Measurements from ENCODE around the gene PAQR5. TPM values are rescaled to one million over a fixed set of nuclear protein-coding genes. Genes with fewer than 3 reads are reported as not detected.

PAQR5 gene
- total and polyA plus RNA-seq, 4 donors = 2.3 to 22.6 (median 10.5) TPM

DNA sequence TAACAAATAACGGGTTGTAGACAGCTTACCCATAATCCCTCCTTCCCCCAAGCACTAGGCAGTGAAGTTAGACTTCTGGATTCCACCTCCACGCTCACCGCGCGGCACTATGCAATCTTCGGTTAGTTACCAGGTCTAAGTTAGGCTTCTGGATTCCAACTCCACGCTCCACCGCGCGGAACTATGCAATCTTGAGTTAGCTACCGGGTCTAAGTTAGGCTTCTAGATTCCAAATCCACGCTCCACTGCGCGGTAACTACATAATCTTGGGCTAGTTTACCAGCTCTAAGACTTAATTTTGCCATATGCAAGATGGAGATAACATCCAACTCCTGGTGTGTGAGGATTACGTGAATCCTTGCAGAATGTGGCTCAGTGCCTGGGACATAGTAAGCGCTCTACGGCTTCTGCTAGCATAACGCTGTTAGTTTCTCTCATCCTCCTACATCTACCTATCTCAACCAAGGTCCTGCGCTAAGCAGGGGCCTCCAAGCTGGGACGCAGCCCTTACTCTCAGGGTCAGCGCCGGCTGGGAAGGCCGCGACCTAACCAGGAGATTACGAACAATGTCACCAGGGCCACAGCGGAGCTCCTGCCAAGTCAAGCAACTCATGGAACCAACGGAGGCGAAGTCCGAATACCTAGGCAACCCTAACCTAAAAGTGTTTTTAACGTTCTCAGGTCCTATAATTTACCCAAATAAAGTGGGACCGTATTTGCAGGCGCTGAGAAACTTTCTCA lies 153.4 kb downstream of the PAQR5 start:
- WGBS, 2 donors = 10 to 25% methylated on average over 32 of the region's 32 CpGs
- Histone ChIP-seq H3K9me3 (ENCODE audit: control insufficient read depth in 4 of 4, insufficient read depth in 3 of 4, low read length in 3 of 4) (no peaks in the 10 kb centered on the region), H3K9ac (ENCODE audit: insufficient read depth in 1 of 2, low read length in 2 of 2) (peak overlapping the region in 1 of 2 donors; percentile 97), H3K27ac (ENCODE audit: low read depth in 1 of 2, low read length in 1 of 2) (peak overlapping the region; percentile 77 to 95), H3K27me3 (ENCODE audit: control insufficient read depth in 3 of 3, insufficient read depth in 3 of 3, low read length in 2 of 3) (no peaks in the 10 kb centered on the region), H3K36me3 (ENCODE audit: control insufficient read depth in 4 of 4, insufficient read depth in 4 of 4, low read length in 4 of 4) (peaks cover 7 to 19% (median 15%) of the 10 kb centered on the region in 4 donors), H3K4me3 (peak overlapping the region; percentile 33), H3K4me1 (ENCODE audit: control insufficient read depth in 5 of 5, insufficient read depth in 5 of 5, low read length in 5 of 5) (peaks cover 2 to 24% (median 9%) of the 10 kb centered on the region in 5 donors)
- DNase-seq = peak in 1 of 3 donors; percentile 71
- peak; percentile 7 for ATAC-seq (ENCODE audit: insufficient read depth, low FRiP score)
- TF ChIP-seq, protein P1, sequence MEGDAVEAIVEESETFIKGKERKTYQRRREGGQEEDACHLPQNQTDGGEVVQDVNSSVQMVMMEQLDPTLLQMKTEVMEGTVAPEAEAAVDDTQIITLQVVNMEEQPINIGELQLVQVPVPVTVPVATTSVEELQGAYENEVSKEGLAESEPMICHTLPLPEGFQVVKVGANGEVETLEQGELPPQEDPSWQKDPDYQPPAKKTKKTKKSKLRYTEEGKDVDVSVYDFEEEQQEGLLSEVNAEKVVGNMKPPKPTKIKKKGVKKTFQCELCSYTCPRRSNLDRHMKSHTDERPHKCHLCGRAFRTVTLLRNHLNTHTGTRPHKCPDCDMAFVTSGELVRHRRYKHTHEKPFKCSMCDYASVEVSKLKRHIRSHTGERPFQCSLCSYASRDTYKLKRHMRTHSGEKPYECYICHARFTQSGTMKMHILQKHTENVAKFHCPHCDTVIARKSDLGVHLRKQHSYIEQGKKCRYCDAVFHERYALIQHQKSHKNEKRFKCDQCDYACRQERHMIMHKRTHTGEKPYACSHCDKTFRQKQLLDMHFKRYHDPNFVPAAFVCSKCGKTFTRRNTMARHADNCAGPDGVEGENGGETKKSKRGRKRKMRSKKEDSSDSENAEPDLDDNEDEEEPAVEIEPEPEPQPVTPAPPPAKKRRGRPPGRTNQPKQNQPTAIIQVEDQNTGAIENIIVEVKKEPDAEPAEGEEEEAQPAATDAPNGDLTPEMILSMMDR (IDR thresholded peaks at IDR 0.05; ENCODE audit: control extremely low read depth, extremely low read depth) = no peak

DNA sequence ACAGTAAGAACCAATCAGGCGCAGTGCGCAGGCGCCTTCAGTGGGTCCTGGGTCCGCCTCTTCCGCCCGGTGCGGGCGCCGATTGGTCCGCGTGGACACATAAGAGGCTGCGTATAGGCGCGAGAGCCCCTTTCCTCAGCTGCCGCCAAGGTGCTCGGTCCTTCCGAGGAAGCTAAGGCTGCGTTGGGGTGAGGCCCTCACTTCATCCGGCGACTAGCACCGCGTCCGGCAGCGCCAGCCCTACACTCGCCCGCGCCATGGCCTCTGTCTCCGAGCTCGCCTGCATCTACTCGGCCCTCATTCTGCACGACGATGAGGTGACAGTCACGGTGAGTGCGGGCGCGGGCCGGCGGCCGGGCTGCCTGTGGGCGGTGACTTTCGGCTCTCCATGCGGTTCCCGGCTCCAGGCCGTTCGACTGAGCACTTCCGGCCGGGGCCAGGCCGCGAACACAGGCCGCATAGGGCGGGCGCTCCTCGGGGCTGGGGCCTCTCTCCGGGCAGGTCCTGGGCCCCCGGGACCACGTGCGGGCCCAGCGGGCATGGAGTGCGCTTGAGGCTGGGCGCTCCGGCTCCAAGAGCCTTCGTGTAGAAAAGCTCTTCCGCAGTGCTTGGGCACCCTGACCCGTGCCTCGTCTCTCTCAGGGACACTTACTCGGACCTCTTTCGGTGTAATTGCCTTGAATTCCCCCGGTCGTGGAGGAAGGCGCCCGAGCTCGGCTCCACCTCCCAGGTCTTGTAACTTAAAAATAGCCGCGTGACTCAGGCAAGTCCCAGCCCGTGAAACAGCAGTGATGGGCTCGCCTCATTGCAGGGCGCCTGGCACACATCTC lies 154.2 kb downstream of the PAQR5 start, which contains the start of gene RPLP1:
Gene RPLP1 (plus strand): TSS at position 127 of the 830 bp plus-strand sequence. CDS start 131 bp downstream, at position 258.
- Histone ChIP-seq H3K36me3 (ENCODE audit: control insufficient read depth in 4 of 4, insufficient read depth in 4 of 4, low read length in 4 of 4) (peaks cover 7 to 26% (median 17%) of the 10 kb centered on the region in 4 donors), H3K9ac (ENCODE audit: insufficient read depth in 1 of 2, low read length in 2 of 2) (peak within 1 kb of the TSS; percentile 73 to 97), H3K4me1 (ENCODE audit: control insufficient read depth in 5 of 5, insufficient read depth in 5 of 5, low read length in 5 of 5) (peaks cover 4 to 24% (median 9%) of the 10 kb centered on the region in 5 donors), H3K27ac (ENCODE audit: low read depth in 1 of 2, low read length in 1 of 2) (peak within 1 kb of the TSS; percentile 97 to 99), H3K9me3 (ENCODE audit: control insufficient read depth in 4 of 4, insufficient read depth in 3 of 4, low read length in 3 of 4) (no peaks in the 10 kb centered on the region), H3K27me3 (ENCODE audit: control insufficient read depth in 3 of 3, insufficient read depth in 3 of 3, low read length in 2 of 3) (no peaks in the 10 kb centered on the region), H3K4me3 (peak within 1 kb of the TSS; percentile 85)
- TF ChIP-seq, protein P1 (IDR thresholded peaks at IDR 0.05; ENCODE audit: control extremely low read depth, extremely low read depth) = no peak
- 0% methylated on average over 76 to 77 of the region's 77 CpGs for WGBS, 2 donors
- DNase-seq = peak; percentile 97 to 98 (median 98)
- peak; percentile 92 for ATAC-seq (ENCODE audit: insufficient read depth, low FRiP score)

DNA sequence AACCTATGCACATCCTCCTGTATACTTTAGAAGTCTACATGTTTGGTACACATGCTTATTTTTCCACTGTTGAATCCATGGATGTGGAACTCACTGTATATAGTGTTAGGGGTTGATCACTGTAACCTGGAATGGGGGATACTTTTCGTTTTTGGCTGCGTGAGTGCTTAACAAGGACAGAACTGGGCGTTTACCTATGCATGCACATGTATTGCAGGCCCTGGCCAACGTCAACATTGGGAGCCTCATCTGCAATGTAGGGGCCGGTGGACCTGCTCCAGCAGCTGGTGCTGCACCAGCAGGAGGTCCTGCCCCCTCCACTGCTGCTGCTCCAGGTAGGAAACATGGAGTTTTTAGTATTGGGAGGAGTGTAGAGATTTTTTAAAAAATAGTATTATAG lies 156.2 kb downstream of the PAQR5 start:
- Histone ChIP-seq H3K27me3 (ENCODE audit: control insufficient read depth in 3 of 3, insufficient read depth in 3 of 3, low read length in 2 of 3) (no peaks in the 10 kb centered on the region), H3K9ac (ENCODE audit: insufficient read depth in 1 of 2, low read length in 2 of 2) (no peak overlapping the region), H3K9me3 (ENCODE audit: control insufficient read depth in 4 of 4, insufficient read depth in 3 of 4, low read length in 3 of 4) (no peaks in the 10 kb centered on the region), H3K4me3 (no peak overlapping the region), H3K36me3 (ENCODE audit: control insufficient read depth in 4 of 4, insufficient read depth in 4 of 4, low read length in 4 of 4) (peaks cover 7 to 26% (median 17%) of the 10 kb centered on the region in 4 donors), H3K27ac (ENCODE audit: low read depth in 1 of 2, low read length in 1 of 2) (peak overlapping the region in 1 of 2 donors; percentile 40), H3K4me1 (ENCODE audit: control insufficient read depth in 5 of 5, insufficient read depth in 5 of 5, low read length in 5 of 5) (peaks cover 5 to 29% (median 9%) of the 10 kb centered on the region in 5 donors)
- 45 to 52% methylated on average over 5 of the region's 5 CpGs for WGBS, 2 donors
- DNase-seq = no peak
- no peak for ATAC-seq (ENCODE audit: insufficient read depth, low FRiP score)
- TF ChIP-seq, protein P1 (IDR thresholded peaks at IDR 0.05; ENCODE audit: control extremely low read depth, extremely low read depth) = no peak
